GM21723 (cell line): ENCODE results near the gene ZDHHC19.
"Not testable (repeated sequence)": the region's sequence is repeated elsewhere in the genome, so short reads cannot be mapped to it uniquely, and the experiment has no call there.

ENCODE experiments used
- ATAC-seq: cut with Tn5 transposase; IDR thresholded peaks from one replicate; pipeline ENCODE4 v1.9.1; 2021; ENCODE audit warnings: mild to moderate bottlenecking, moderate library complexity; ENCODE audit not compliant: unreplicated experiment

Gene ZDHHC19

GRCh38 chr3:196179380-196180308, 31.6 kb downstream of the ZDHHC19 start:
- peak; percentile 71 for ATAC-seq

- no peak for ATAC-seq
Measured at GRCh38 chr3:196178993-196179379, 32.2 kb downstream of the ZDHHC19 start.

GRCh38 chr3:196177967-196178366, 33.2 kb downstream of the ZDHHC19 start:
- no peak for ATAC-seq

- ATAC-seq = no peak
Measured at GRCh38 chr3:196177567-196177966, 33.6 kb downstream of the ZDHHC19 start.

- ATAC-seq = no peak
Measured at GRCh38 chr3:196175722-196176121, 35.5 kb downstream of the ZDHHC19 start.

GRCh38 chr3:196175116-196175625, 36.0 kb downstream of the ZDHHC19 start:
- ATAC-seq = no peak

- ATAC-seq = no peak
Measured at GRCh38 chr3:196174652-196175051, 36.5 kb downstream of the ZDHHC19 start.

- not testable (repeated sequence) for ATAC-seq
Measured at GRCh38 chr3:196170296-196170695, 40.9 kb downstream of the ZDHHC19 start.

- ATAC-seq = no peak
Measured at GRCh38 chr3:196169836-196170240, 41.4 kb downstream of the ZDHHC19 start.

GRCh38 chr3:196168808-196169391, 42.3 kb downstream of the ZDHHC19 start:
- no peak for ATAC-seq

- ATAC-seq = no peak
Measured at GRCh38 chr3:196166741-196167140, 44.5 kb downstream of the ZDHHC19 start.

GRCh38 chr3:196165850-196166249, 45.4 kb downstream of the ZDHHC19 start:
- no peak for ATAC-seq

GRCh38 chr3:196165006-196165575, 46.1 kb downstream of the ZDHHC19 start:
- ATAC-seq = not testable (repeated sequence)

GRCh38 chr3:196164576-196164975, 46.6 kb downstream of the ZDHHC19 start:
- no peak for ATAC-seq

- ATAC-seq = no peak
Measured at GRCh38 chr3:196163666-196164493, 47.3 kb downstream of the ZDHHC19 start.

GRCh38 chr3:196163212-196163611, 48.0 kb downstream of the ZDHHC19 start:
- no peak for ATAC-seq

GRCh38 chr3:196162679-196163078, 48.5 kb downstream of the ZDHHC19 start:
- no peak for ATAC-seq

GRCh38 chr3:196159952-196160804, 51.0 kb downstream of the ZDHHC19 start:
- peak; percentile 93 for ATAC-seq

GRCh38 chr3:196159526-196159925, 51.7 kb downstream of the ZDHHC19 start:
- no peak for ATAC-seq

- no peak for ATAC-seq
Measured at GRCh38 chr3:196156160-196156559, 55.0 kb downstream of the ZDHHC19 start.
